OCI-LY1 (cell line): ENCODE data around the gene ZFC3H1.

ENCODE experiments used
- H2AFZ ChIP-seq: fragments of 200-600 bp; sonication (generic), shearing (Covaris generic); 2 replicates; pipeline ENCODE4 v1.6.0; 2014; ENCODE audit warnings: antibody characterized with exemption, mild to moderate bottlenecking, low read length
- H3F3A ChIP-seq: fragments of 200-600 bp; sonication (generic), shearing (Covaris generic); 2 replicates; pipeline ENCODE4 v1.6.0; 2014; ENCODE audit warnings: mild to moderate bottlenecking, antibody characterized with exemption, low read length, moderate library complexity; ENCODE audit not compliant: insufficient read depth
- H3K27ac ChIP-seq: fragments of 200-600 bp; sonication (generic); 2 replicates; pipeline ENCODE4 v1.5.1; 2014; ENCODE audit warnings: low read length, mixed run types, mild to moderate bottlenecking, low read depth; ENCODE audit not compliant: poor library complexity, severe bottlenecking
- H3K27me3 ChIP-seq: fragments of 200-600 bp; sonication (generic); 2 replicates; pipeline ENCODE4 v1.6.0; 2014; ENCODE audit warnings: antibody characterized with exemption, mild to moderate bottlenecking, low read length, moderate library complexity; ENCODE audit not compliant: insufficient read depth
- H3K36me3 ChIP-seq: fragments of 200-600 bp; sonication (generic); 2 replicates; pipeline ENCODE4 v1.6.1; 2014; ENCODE audit warnings: mild to moderate bottlenecking, antibody characterized with exemption, low read length, moderate library complexity, mixed read lengths; ENCODE audit not compliant: insufficient read depth
- H3K4me1 ChIP-seq: fragments of 200-600 bp; sonication (generic); 2 replicates; pipeline ENCODE4 v1.5.1; 2014; ENCODE audit warnings: mild to moderate bottlenecking, low read length, moderate library complexity; ENCODE audit not compliant: insufficient read depth, severe bottlenecking
- H3K4me2 ChIP-seq: fragments of 200-600 bp; sonication (generic), shearing (Covaris generic); 2 replicates; pipeline ENCODE4 v1.6.1; 2014; ENCODE audit warnings: low read length
- H3K4me3 ChIP-seq: fragments of 200-600 bp; sonication (generic); 2 replicates; pipeline ENCODE4 v1.5.1; 2014; ENCODE audit warnings: low read length, low read depth, mild to moderate bottlenecking, mixed read lengths; ENCODE audit not compliant: poor library complexity, severe bottlenecking
- H3K79me2 ChIP-seq: fragments of 200-600 bp; shearing (Covaris generic); 2 replicates; pipeline ENCODE4 v1.6.1; 2016; ENCODE audit warnings: mixed run types, low read length, mixed read lengths; ENCODE audit not compliant: insufficient read depth
- H3K9ac ChIP-seq: fragments of 200-600 bp; sonication (generic), shearing (Covaris generic); 2 replicates; pipeline ENCODE4 v1.6.1; 2014; ENCODE audit warnings: mild to moderate bottlenecking, low read length, mixed read lengths
- H3K9me2 ChIP-seq: fragments of 200-600 bp; sonication (generic), shearing (Covaris generic); 2 replicates; pipeline ENCODE4 v1.6.1; 2014; ENCODE audit warnings: low read depth, mild to moderate bottlenecking, low read length, mixed read lengths
- H3K9me3 ChIP-seq: fragments of 200-600 bp; shearing (Covaris generic); 2 replicates; pipeline ENCODE4 v1.6.1; 2014; ENCODE audit warnings: low read length, mixed read lengths
- H4K20me1 ChIP-seq: fragments of 200-600 bp; sonication (generic), shearing (Covaris generic); 2 replicates; pipeline ENCODE4 v1.6.0; 2016; ENCODE audit warnings: mild to moderate bottlenecking, low read length; ENCODE audit not compliant: insufficient read depth
- EZH2 ChIP-seq: fragments of 200-600 bp; sonication (generic), shearing (Covaris generic); IDR thresholded peaks from 2 replicates; pipeline ENCODE4 v1.8.0; 2017; ENCODE audit warnings: borderline replicate concordance, mixed run types, mild to moderate bottlenecking, antibody characterized with exemption, low read length, moderate library complexity, mixed read lengths
- TF ChIP-seq, protein P1 (sequence below): fragments of 200-600 bp; sonication (generic), shearing (Covaris generic); IDR thresholded peaks from 2 replicates; pipeline ENCODE4 v1.5.1; 2017; ENCODE audit warnings: mild to moderate bottlenecking, antibody characterized with exemption, low read length, moderate library complexity, mixed read lengths

ZFC3H1 gene

DNA sequence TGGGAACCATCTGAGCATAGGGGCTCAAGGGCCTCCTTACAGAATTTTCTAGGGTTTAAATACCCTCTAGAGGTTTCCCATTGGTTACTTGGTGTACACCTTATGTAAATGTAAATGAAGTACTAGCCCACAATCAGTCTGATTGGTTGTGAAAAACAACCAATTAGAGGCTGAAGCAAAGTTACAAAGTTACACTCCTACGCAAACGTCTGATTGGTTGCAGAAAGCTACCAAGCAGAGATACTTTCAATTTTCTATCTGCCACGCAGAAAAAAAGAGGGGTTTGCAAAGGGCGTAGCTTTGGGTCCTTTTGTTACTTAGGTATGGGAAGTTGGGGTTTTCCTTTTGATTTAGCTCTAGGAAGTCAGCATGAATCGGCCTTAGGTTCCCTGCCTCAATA is 20.4 kb upstream of the ZFC3H1 start:
- Histone ChIP-seq H4K20me1 (no peaks in the 10 kb centered on the region), H3K9ac (no peak overlapping the region), H3K4me2 (peak overlapping the region; percentile 80; the same call in 1 of the 2 replicates), H2AFZ (no peak overlapping the region), H3F3A (peaks cover 9% of the 10 kb centered on the region), H3K4me1 (peaks cover 48% of the 10 kb centered on the region), H3K36me3 (no peaks in the 10 kb centered on the region), H3K9me3 (no peaks in the 10 kb centered on the region), H3K4me3 (no peak overlapping the region), H3K9me2 (no peaks in the 10 kb centered on the region), H3K79me2 (no peaks in the 10 kb centered on the region; the same call in 1 of the 2 replicates), H3K27me3 (no peaks in the 10 kb centered on the region), H3K27ac (peak overlapping the region; percentile 99)
- no peak for TF ChIP-seq EZH2
- TF ChIP-seq, protein P1, sequence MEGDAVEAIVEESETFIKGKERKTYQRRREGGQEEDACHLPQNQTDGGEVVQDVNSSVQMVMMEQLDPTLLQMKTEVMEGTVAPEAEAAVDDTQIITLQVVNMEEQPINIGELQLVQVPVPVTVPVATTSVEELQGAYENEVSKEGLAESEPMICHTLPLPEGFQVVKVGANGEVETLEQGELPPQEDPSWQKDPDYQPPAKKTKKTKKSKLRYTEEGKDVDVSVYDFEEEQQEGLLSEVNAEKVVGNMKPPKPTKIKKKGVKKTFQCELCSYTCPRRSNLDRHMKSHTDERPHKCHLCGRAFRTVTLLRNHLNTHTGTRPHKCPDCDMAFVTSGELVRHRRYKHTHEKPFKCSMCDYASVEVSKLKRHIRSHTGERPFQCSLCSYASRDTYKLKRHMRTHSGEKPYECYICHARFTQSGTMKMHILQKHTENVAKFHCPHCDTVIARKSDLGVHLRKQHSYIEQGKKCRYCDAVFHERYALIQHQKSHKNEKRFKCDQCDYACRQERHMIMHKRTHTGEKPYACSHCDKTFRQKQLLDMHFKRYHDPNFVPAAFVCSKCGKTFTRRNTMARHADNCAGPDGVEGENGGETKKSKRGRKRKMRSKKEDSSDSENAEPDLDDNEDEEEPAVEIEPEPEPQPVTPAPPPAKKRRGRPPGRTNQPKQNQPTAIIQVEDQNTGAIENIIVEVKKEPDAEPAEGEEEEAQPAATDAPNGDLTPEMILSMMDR = no peak

- TF ChIP-seq, protein P1 = no peak
- no peak for TF ChIP-seq EZH2
- Histone ChIP-seq H3K27ac (no peak overlapping the region), H3K79me2 (no peaks in the 10 kb centered on the region; the same call in 1 of the 2 replicates)
Measured at GRCh38 chr12:71683633-71684032, 20.0 kb upstream of the ZFC3H1 start.

DNA sequence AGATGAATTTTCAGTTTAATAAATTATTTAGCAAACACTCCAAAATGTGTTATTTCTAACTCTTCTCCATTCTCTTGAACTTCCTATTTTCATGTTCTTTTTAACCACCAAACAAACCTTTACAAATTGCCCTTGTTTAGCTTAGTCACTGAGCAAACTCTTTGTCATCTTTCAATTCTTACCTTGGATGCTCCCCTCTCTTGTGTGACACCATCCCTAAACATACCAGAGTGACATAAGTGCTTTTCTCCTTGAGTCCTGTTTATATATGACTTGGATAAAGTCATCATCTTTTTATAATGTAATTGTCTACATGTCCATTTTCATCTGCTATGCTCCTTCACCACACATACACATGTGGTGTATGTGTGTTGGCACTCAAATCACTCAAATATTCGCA is 18.8 kb upstream of the ZFC3H1 start:
- Histone ChIP-seq H3K79me2 (no peaks in the 10 kb centered on the region; the same call in 1 of the 2 replicates), H3K27me3 (no peaks in the 10 kb centered on the region), H3K9ac (no peak overlapping the region), H3K9me3 (no peaks in the 10 kb centered on the region), H3F3A (peaks cover 9% of the 10 kb centered on the region), H3K4me1 (peaks cover 32% of the 10 kb centered on the region), H3K4me2 (no peak overlapping the region), H4K20me1 (no peaks in the 10 kb centered on the region), H2AFZ (no peak overlapping the region), H3K9me2 (no peaks in the 10 kb centered on the region), H3K4me3 (no peak overlapping the region), H3K27ac (peak overlapping the region; percentile 52), H3K36me3 (no peaks in the 10 kb centered on the region)
- no peak for TF ChIP-seq EZH2
- TF ChIP-seq, protein P1 = no peak

More at GRCh38 chr12:71683633-71684032, 20.0 kb upstream of the ZFC3H1 start:
- Histone ChIP-seq H3K9me2 (no peaks in the 10 kb centered on the region), H3F3A (peaks cover 9% of the 10 kb centered on the region), H3K4me2 (no peak overlapping the region), H3K9me3 (no peaks in the 10 kb centered on the region), H3K9ac (no peak overlapping the region), H3K4me1 (peaks cover 44% of the 10 kb centered on the region), H4K20me1 (no peaks in the 10 kb centered on the region), H2AFZ (no peak overlapping the region), H3K4me3 (no peak overlapping the region), H3K27me3 (no peaks in the 10 kb centered on the region), H3K36me3 (no peaks in the 10 kb centered on the region)
